Measurements from ENCODE around the gene GALNT2. TPM values are rescaled to one million over a fixed set of nuclear protein-coding genes. Genes with fewer than 3 reads are reported as not detected.

The GALNT2 gene
- total and polyA plus RNA-seq, 9 of the 15 experiments (the other 6 are each of a cell fraction or from before 2014, with no cell fraction given) = 1.6 to 106 (median 51.9) TPM

DNA sequence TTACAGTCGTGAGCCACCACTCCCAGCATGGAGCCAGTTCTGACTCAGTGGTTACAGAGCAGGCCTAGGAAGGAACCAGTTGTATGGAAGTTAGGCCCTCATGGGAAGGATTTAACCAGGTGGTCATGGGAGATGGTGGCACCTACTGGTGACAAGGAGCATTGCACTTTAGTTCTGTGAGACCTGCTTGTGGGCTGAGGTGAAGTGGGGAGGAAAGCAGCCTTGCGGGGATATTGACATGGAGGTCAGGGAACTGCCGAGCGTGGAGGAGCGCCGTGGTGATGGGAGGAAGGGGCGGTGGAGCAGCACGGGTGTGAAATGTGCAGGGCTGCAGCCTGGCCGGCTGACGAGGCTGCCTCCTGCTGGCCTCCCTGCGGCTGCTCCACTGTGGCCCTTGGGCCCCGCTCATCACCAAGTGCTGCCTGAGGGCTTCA, 100.4 kb downstream of the GALNT2 start (continued):
- TF ChIP-seq, protein P1, sequence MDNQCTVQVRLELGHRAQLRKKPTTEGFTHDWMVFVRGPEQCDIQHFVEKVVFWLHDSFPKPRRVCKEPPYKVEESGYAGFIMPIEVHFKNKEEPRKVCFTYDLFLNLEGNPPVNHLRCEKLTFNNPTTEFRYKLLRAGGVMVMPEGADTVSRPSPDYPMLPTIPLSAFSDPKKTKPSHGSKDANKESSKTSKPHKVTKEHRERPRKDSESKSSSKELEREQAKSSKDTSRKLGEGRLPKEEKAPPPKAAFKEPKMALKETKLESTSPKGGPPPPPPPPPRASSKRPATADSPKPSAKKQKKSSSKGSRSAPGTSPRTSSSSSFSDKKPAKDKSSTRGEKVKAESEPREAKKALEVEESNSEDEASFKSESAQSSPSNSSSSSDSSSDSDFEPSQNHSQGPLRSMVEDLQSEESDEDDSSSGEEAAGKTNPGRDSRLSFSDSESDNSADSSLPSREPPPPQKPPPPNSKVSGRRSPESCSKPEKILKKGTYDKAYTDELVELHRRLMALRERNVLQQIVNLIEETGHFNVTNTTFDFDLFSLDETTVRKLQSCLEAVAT (IDR thresholded peaks at IDR 0.05) = peak; percentile 35 to 83; a peak in 1 of 4 replicates
- no peak for TF ChIP-seq ZC3H8 (IDR thresholded peaks at IDR 0.05)
- 0 out of 2 replicates have a peak, but pooled peaks have one; percentile 22 for TF ChIP-seq SMAD4 (CRISPR knock-in tag; conservative IDR thresholded peaks at IDR 0.05)
- no peak for TF ChIP-seq ZNF311 (CRISPR knock-in tag; IDR thresholded peaks at IDR 0.05)
- TF ChIP-seq ELF1 (tag; IDR thresholded peaks at IDR 0.05) = no peak
- TF ChIP-seq ZNF347 (CRISPR knock-in tag; IDR thresholded peaks at IDR 0.05; ENCODE audit: low read depth) = no peak
- TF ChIP-seq, protein P2, sequence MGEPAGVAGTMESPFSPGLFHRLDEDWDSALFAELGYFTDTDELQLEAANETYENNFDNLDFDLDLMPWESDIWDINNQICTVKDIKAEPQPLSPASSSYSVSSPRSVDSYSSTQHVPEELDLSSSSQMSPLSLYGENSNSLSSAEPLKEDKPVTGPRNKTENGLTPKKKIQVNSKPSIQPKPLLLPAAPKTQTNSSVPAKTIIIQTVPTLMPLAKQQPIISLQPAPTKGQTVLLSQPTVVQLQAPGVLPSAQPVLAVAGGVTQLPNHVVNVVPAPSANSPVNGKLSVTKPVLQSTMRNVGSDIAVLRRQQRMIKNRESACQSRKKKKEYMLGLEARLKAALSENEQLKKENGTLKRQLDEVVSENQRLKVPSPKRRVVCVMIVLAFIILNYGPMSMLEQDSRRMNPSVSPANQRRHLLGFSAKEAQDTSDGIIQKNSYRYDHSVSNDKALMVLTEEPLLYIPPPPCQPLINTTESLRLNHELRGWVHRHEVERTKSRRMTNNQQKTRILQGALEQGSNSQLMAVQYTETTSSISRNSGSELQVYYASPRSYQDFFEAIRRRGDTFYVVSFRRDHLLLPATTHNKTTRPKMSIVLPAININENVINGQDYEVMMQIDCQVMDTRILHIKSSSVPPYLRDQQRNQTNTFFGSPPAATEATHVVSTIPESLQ (CRISPR knock-in tag; IDR thresholded peaks at IDR 0.05) = no peak
- TF ChIP-seq BRD9 (IDR thresholded peaks at IDR 0.05; ENCODE audit: low read depth, partially characterized antibody) = peak; percentile 86
- no peak for TF ChIP-seq HMG20A (CRISPR knock-in tag; conservative IDR thresholded peaks at IDR 0.05)
- TF ChIP-seq, protein P3, sequence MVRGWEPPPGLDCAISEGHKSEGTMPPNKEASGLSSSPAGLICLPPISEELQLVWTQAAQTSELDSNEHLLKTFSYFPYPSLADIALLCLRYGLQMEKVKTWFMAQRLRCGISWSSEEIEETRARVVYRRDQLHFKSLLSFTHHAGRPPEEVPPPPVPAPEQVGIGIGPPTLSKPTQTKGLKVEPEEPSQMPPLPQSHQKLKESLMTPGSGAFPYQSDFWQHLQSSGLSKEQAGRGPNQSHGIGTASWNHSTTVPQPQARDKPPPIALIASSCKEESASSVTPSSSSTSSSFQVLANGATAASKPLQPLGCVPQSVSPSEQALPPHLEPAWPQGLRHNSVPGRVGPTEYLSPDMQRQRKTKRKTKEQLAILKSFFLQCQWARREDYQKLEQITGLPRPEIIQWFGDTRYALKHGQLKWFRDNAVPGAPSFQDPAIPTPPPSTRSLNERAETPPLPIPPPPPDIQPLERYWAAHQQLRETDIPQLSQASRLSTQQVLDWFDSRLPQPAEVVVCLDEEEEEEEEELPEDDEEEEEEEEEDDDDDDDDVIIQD (CRISPR knock-in tag; IDR thresholded peaks at IDR 0.05) = no peak
- TF ChIP-seq KLF1 (tag; IDR thresholded peaks at IDR 0.05) = peak; percentile 24; the same call in 1 of the 2 replicates
- no peak for TF ChIP-seq MECOM (CRISPR knock-in tag; IDR thresholded peaks at IDR 0.05)
- TF ChIP-seq DACH1 (IDR thresholded peaks at IDR 0.05; ENCODE audit: partially characterized antibody) = no peak
- TF ChIP-seq RUNX1 (IDR thresholded peaks at IDR 0.05; ENCODE audit: low read depth) = no peak
- TF ChIP-seq ARID3B (CRISPR knock-in tag; IDR thresholded peaks at IDR 0.05; ENCODE audit: borderline replicate concordance) = no peak
- TF ChIP-seq FIP1L1 (IDR thresholded peaks at IDR 0.05; ENCODE audit: low read depth, low read length, poor library complexity, severe bottlenecking) = no peak
- TF ChIP-seq ZNF253 (CRISPR knock-in tag; conservative IDR thresholded peaks at IDR 0.05) = no peak
- TF ChIP-seq PBX2 (CRISPR knock-in tag; IDR thresholded peaks at IDR 0.05; ENCODE audit: low read depth) = no peak
- no peak for TF ChIP-seq PBX2 (tag; conservative IDR thresholded peaks at IDR 0.05; ENCODE audit: low read depth)
- peak; percentile 98 for TF ChIP-seq CBX1 (IDR thresholded peaks at IDR 0.05; ENCODE audit: low read depth)

Data from K562 (cell line).